ENCODE measurements around the gene CALHM4. TPM values are rescaled to one million over a fixed set of nuclear protein-coding genes. Genes with fewer than 3 reads are reported as not detected.

CALHM4 gene
- total RNA-seq, 1 donor from 2014 or later: not detected

DNA sequence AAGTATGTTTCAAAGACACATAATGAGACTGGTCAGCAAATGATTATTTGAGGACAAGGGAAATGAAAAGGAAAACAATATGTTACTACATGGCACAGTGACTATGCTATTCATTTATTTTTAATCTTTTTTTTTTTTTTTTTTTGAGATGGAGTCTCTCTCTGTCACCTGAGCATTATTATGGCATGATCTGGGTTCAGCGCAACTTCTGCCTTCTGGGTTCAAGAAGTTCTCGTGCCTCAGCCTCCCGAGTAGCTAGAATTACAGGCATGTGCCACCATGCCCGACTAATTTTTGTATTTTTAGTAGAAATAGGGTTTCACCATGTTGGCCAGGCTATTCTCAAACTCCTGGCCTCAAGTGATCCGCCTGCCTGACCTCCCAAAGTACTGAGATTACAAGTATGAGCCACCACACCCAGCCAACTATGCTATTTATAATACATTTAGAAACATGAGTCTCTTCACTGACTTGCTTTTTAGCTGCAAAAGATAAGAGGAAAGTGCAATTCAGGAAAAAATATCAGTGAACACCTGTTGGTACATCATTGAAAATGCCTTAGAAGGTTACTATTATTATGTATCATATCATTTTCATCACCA, 3.4 kb downstream of the CALHM4 start:
- Histone ChIP-seq H3K36me3 (no peaks in the 10 kb centered on the region), H3K27ac (no peak overlapping the region), H3K4me3 (no peak overlapping the region), H3K9me3 (no peaks in the 10 kb centered on the region), H3K27me3 (no peaks in the 10 kb centered on the region), H3K4me1 (no peaks in the 10 kb centered on the region)
- DNase-seq (ENCODE audit: low spot score in 2 of 2): no peak
- TF ChIP-seq, protein P1, sequence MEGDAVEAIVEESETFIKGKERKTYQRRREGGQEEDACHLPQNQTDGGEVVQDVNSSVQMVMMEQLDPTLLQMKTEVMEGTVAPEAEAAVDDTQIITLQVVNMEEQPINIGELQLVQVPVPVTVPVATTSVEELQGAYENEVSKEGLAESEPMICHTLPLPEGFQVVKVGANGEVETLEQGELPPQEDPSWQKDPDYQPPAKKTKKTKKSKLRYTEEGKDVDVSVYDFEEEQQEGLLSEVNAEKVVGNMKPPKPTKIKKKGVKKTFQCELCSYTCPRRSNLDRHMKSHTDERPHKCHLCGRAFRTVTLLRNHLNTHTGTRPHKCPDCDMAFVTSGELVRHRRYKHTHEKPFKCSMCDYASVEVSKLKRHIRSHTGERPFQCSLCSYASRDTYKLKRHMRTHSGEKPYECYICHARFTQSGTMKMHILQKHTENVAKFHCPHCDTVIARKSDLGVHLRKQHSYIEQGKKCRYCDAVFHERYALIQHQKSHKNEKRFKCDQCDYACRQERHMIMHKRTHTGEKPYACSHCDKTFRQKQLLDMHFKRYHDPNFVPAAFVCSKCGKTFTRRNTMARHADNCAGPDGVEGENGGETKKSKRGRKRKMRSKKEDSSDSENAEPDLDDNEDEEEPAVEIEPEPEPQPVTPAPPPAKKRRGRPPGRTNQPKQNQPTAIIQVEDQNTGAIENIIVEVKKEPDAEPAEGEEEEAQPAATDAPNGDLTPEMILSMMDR (IDR thresholded peaks at IDR 0.05): no peak
- intact Hi-C loops (cut with DNase I): no loop called here

DNA sequence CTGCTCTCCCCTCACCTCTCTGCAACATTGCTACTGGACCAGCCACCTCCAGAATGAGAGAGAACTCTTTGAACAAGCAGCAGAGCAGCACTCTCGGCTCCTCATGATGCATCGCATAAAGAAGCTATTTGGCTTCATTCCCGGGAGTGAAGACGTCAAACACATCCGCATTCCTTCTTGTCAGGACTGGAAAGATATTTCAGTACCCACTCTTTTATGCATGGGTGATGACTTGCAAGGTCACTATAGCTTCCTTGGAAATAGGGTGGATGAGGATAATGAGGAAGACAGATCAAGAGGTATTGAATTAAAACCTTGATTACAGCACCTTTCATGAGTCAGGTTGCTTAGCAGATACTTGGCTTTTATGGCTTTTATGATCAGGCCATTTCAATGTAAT, 4.3 kb downstream of the CALHM4 start:
- DNase-seq (ENCODE audit: low spot score in 2 of 2): no peak
- intact Hi-C loops (cut with DNase I): no loop called here
- Histone ChIP-seq H3K4me3 (no peak overlapping the region), H3K9me3 (no peaks in the 10 kb centered on the region), H3K4me1 (no peaks in the 10 kb centered on the region), H3K27me3 (no peaks in the 10 kb centered on the region), H3K36me3 (no peaks in the 10 kb centered on the region), H3K27ac (no peak overlapping the region)
- TF ChIP-seq, protein P1 (IDR thresholded peaks at IDR 0.05): no peak

DNA sequence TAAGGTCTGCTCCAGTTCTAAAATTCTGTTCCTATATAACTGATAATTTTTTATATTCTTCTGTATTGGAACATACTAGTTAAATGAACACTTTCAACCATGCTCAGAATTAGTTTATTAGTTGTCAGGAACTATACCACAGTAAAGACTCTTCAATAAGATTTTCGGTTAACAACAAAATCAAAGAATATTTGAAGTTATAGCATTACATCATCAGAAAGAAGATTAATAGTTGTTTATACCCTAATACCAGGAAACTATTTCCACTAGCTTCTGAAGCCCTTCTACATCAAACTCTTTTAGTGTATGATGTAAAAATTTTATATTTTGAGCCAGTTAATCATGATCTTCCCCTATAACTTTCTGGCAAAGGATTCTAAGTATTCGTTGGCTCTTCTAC, 6.6 kb downstream of the CALHM4 start:
- no peaks in the 10 kb centered on the region for H3K9me3 ChIP-seq
- H3K36me3 ChIP-seq: no peaks in the 10 kb centered on the region
- no peaks in the 10 kb centered on the region for H3K27me3 ChIP-seq
- no peak overlapping the region for H3K4me3 ChIP-seq
- no peak for DNase-seq (ENCODE audit: low spot score in 2 of 2)
- intact Hi-C loops (cut with DNase I): loop anchor here (5.0 kb wide), 1 partner anchor 343 kb away; no protein-coding TSS in a partner anchor
- H3K4me1 ChIP-seq: no peaks in the 10 kb centered on the region
- TF ChIP-seq, protein P1 (IDR thresholded peaks at IDR 0.05): no peak
- H3K27ac ChIP-seq: no peak overlapping the region

DNA sequence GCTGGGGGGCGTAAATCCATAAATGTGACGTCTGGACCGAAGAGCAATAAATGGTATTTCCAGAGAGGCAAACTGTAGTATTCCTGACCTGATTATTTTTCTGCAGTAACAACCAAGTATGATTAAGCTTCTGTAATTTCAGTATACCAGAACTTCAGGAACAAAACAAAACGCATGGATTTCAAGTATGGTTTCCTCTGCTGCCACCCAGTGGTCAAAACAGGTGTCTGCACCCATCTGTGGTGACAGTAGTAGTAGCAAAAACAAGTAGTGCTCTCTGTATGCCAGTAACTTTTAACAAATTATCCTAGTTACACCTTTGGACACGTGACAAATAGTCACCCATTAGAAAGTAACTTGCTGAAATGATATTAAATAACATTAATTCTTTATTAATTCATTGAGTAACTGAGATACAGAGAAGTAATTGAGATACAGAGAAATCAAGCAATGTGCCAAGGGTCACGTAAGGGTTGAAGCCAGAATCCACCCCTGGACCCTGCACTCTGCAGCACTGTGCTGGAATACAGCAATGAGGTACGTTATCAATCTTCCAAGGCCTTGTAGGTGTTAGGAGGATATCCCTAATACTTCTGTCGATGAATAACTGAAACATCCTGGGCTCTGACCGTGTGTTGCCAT, 7.9 kb downstream of the CALHM4 start:
- intact Hi-C loops (cut with DNase I): loop anchor here (1.0 to 5.0 kb wide), 3 partner anchors 25 to 344 kb away; no protein-coding TSS in a partner anchor
- no peaks in the 10 kb centered on the region for H3K9me3 ChIP-seq
- TF ChIP-seq, protein P1 (IDR thresholded peaks at IDR 0.05): peak; percentile 75 to 91 (median 89)
- no peaks in the 10 kb centered on the region for H3K36me3 ChIP-seq
- peak overlapping the region in 1 of 2 donors; percentile 43 for H3K4me3 ChIP-seq
- H3K4me1 ChIP-seq: no peaks in the 10 kb centered on the region
- no peaks in the 10 kb centered on the region for H3K27me3 ChIP-seq
- peak; percentile 31 to 88 for DNase-seq (ENCODE audit: low spot score in 2 of 2)
- no peak overlapping the region for H3K27ac ChIP-seq

DNA sequence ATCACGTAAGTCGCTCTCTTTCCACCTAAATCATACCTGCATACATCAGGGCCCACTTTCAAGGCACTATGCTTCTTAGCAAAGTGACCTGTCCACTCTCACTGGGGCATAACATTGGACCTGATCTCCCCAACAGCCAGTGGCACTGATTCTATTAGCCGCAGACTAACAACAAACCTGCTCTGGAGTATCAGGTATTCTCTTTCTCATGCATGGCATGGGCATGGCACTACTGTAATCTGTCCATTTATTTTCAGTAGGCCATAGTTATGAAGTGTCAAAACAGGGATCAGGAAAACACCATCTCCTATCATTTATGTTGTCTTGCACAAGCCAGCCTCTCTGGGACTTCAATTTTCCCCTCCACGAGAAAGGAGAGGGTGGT, 8.5 kb downstream of the CALHM4 start:
- intact Hi-C loops (cut with DNase I): loop anchor here (5.0 kb wide), 1 partner anchor 345 kb away; no protein-coding TSS in a partner anchor

More for the DNA sequence above, 8.5 kb downstream of the CALHM4 start:
- Histone ChIP-seq H3K27ac (no peak overlapping the region), H3K4me1 (no peaks in the 10 kb centered on the region), H3K36me3 (no peaks in the 10 kb centered on the region), H3K27me3 (no peaks in the 10 kb centered on the region), H3K9me3 (no peaks in the 10 kb centered on the region), H3K4me3 (no peak overlapping the region)
- DNase-seq (ENCODE audit: low spot score in 2 of 2): no peak
- TF ChIP-seq, protein P1 (IDR thresholded peaks at IDR 0.05): no peak

All from ascending aorta (tissue), 2 donors.